OCI-LY7 (cell line): ENCODE measurements around the gene MEST. TPM values are rescaled to one million over a fixed set of nuclear protein-coding genes. Genes with fewer than 3 reads are reported as not detected.

Experiments
- BruUV-seq: library from RNA; stranded (reverse); fragments of 400-500 nt; replicated peaks from 2 replicates; lab custom pipeline; 2021; lab: Mats Ljungman, UMichigan
- CTCF ChIA-PET: fragments of 300-600 bp; sonication (Branson Sonifier 250); formaldehyde crosslinking; loops from one replicate; lab custom pipeline; 2022; ENCODE audit warnings: antibody characterized with exemption; ENCODE audit not compliant: unreplicated experiment; lab: Charles Lee
- POLR2A ChIA-PET: fragments of 300-600 bp; sonication (Branson Sonifier 250); formaldehyde crosslinking; loops from one replicate; lab custom pipeline; 2022; ENCODE audit warnings: antibody characterized with exemption; lab: Charles Lee
- DNase-seq: peaks from one replicate; pipeline ENCODE4 v3.0.0-alpha.2; 2015; ENCODE audit warnings: low spot score
- H2AFZ ChIP-seq: fragments of 200-600 bp; sonication (generic), shearing (Covaris generic); 2 replicates; pipeline ENCODE4 v1.6.1; 2014; ENCODE audit warnings: mild to moderate bottlenecking, antibody characterized with exemption, low read length, moderate library complexity
- H3K27ac ChIP-seq: fragments of 200-600 bp; sonication (generic); 2 replicates; pipeline ENCODE4 v1.5.1; 2014; ENCODE audit warnings: mixed run types, low read depth, mild to moderate bottlenecking, moderate library complexity, low read length, inconsistent platforms; ENCODE audit not compliant: poor library complexity, severe bottlenecking
- H3K36me3 ChIP-seq: fragments of 200-600 bp; sonication (generic); 2 replicates; pipeline ENCODE4 v1.6.1; 2014; ENCODE audit warnings: mild to moderate bottlenecking, antibody characterized with exemption, low read length, moderate library complexity, mixed read lengths; ENCODE audit not compliant: insufficient read depth
- H3K4me1 ChIP-seq: fragments of 200-600 bp; sonication (generic); 2 replicates; pipeline ENCODE4 v1.5.1; 2014; ENCODE audit warnings: mild to moderate bottlenecking, low read length; ENCODE audit not compliant: insufficient read depth, poor library complexity, severe bottlenecking
- H3K4me2 ChIP-seq: fragments of 200-600 bp; sonication (generic); 2 replicates; pipeline ENCODE4 v1.6.1; 2014; ENCODE audit warnings: mild to moderate bottlenecking, low read length
- H3K4me3 ChIP-seq: fragments of 200-600 bp; sonication (generic); 2 replicates; pipeline ENCODE4 v1.5.1; 2014; ENCODE audit warnings: mild to moderate bottlenecking, low read depth, low read length; ENCODE audit not compliant: poor library complexity, severe bottlenecking
- H3K79me2 ChIP-seq: fragments of 200-600 bp; sonication (generic); 2 replicates; pipeline ENCODE4 v1.6.1; 2016; ENCODE audit warnings: low read depth, mild to moderate bottlenecking, low read length, moderate library complexity, mixed read lengths; ENCODE audit not compliant: insufficient read depth
- H3K9me2 ChIP-seq: fragments of 200-600 bp; sonication (generic); 2 replicates; pipeline ENCODE4 v1.6.1; 2016; ENCODE audit warnings: mild to moderate bottlenecking, low read length, mixed read lengths; ENCODE audit not compliant: insufficient read depth
- H3K9me3 ChIP-seq: fragments of 200-600 bp; sonication (generic); 2 replicates; pipeline ENCODE4 v1.6.1; 2014; ENCODE audit warnings: mild to moderate bottlenecking, mixed run types, low read length, mixed read lengths
- H4K20me1 ChIP-seq: fragments of 200-600 bp; sonication (generic); 2 replicates; pipeline ENCODE4 v1.6.1; 2014; ENCODE audit warnings: mild to moderate bottlenecking, antibody characterized with exemption, low read length, moderate library complexity, mixed read lengths; ENCODE audit not compliant: insufficient read depth
- CTCF ChIP-seq: fragments of 200-600 bp; sonication (generic); conservative IDR thresholded peaks from 2 replicates; pipeline ENCODE4 v1.5.1; 2014; ENCODE audit warnings: mild to moderate bottlenecking, antibody characterized with exemption, low read length, moderate library complexity, mixed read lengths
- EZH2phosphoT487 ChIP-seq: fragments of 200-600 bp; sonication (generic); IDR thresholded peaks from 2 replicates; pipeline ENCODE4 v1.6.1; 2018; ENCODE audit warnings: low read depth, borderline replicate concordance, mild to moderate bottlenecking, mixed run types, antibody characterized with exemption, low read length, moderate library complexity, mixed read lengths
- intact Hi-C: fragments of 100-400 bp; cut with micrococcal nuclease; formaldehyde crosslinking; loops from one replicate; pipeline ENCODE4 v1.10.0; 2022; ENCODE audit not compliant: unreplicated experiment
- total RNA-seq, 2 experiments: library from RNA; depleted of rRNA in 1 of 2; stranded (reverse); fragments of >200 nt in 1 of 2; shearing (Covaris generic) in 1 of 2; gene quantifications; 2 replicates each; pipeline ENCODE4 v1.2.3, GENCODE V29; 2014 to 2022

MEST gene
- total RNA-seq, 2 experiments from 2014 or later = 1.5 to 5.2 TPM

GRCh38 chr7:130452951-130453350 is 38.9 kb upstream of the MEST start:
- Histone ChIP-seq H3K79me2 (no peaks in the 10 kb centered on the region), H3K4me2 (no peak overlapping the region), H3K9me2 (no peaks in the 10 kb centered on the region), H4K20me1 (no peaks in the 10 kb centered on the region), H2AFZ (no peak overlapping the region), H3K4me1 (no peaks in the 10 kb centered on the region), H3K9me3 (peaks cover 7% of the 10 kb centered on the region; the same call in 1 of the 2 replicates), H3K27ac (no peak overlapping the region), H3K4me3 (no peak overlapping the region), H3K36me3 (no peaks in the 10 kb centered on the region)
- no TSS peak for BruUV-seq
- intact Hi-C loops = no loop called here
- POLR2A ChIA-PET = interaction anchor here (1.3 kb wide), 1 partner anchor 12 kb away, joined by 3 read pairs; the partner anchor contains the start of gene CEP41
- CTCF ChIA-PET = no interaction called here
- no peak for TF ChIP-seq CTCF
- TF ChIP-seq EZH2phosphoT487 = no peak
- no peak for DNase-seq

DNA sequence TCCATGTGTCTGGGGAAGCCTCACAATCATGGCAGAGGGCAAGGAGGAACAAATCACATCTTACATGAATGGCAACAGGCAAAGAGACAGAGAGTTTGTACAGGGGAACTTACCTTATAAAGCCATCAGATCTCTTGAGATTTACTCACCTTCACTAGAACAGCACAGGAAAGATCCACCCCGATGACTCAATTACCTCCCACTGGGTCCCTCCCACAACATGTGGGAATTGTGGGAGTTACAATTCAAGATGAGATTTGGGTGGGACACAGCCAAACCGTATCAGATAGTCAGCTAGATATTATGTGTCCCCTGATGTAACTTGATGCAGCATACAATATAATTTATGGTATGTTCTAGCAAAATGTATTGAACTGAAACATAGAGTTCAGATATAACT is 36.9 kb upstream of the MEST start:
- TF ChIP-seq EZH2phosphoT487 = no peak
- no peak for TF ChIP-seq CTCF
- no peak overlapping the region for H3K27ac ChIP-seq
- no peaks in the 10 kb centered on the region for H3K4me1 ChIP-seq
- no peak overlapping the region for H3K4me2 ChIP-seq
- intact Hi-C loops = no loop called here
- CTCF ChIA-PET = no interaction called here
- H4K20me1 ChIP-seq = no peaks in the 10 kb centered on the region
- no peaks in the 10 kb centered on the region for H3K79me2 ChIP-seq
- H3K9me2 ChIP-seq = no peaks in the 10 kb centered on the region
- DNase-seq = no peak
- no peaks in the 10 kb centered on the region for H3K36me3 ChIP-seq
- POLR2A ChIA-PET = interaction anchor here (0.5 kb wide), 1 partner anchor 1729 kb away, joined by 3 read pairs; no protein-coding TSS in a partner anchor
- H3K4me3 ChIP-seq = no peak overlapping the region
- no TSS peak for BruUV-seq
- no peaks in the 10 kb centered on the region for H3K9me3 ChIP-seq
- H2AFZ ChIP-seq = no peak overlapping the region

DNA sequence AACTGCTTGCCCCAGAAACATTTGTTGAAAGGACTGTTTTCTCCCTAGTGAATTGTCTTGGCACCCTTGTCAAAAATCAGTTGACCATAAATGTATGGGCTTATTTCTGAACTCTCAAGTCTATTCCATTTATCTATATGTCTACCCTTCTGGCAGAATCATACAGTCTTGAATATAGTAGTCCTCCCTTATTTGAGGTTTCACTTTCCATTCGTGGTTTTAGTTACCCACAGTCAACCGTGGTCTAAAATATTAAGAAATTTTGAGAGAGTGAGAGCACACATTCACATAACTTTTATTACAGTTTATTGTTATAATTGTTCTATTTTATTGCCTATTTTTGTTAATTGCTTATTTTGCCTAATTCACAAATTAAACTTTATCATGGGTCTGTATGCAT is 33.6 kb upstream of the MEST start:
- H3K4me2 ChIP-seq = no peak overlapping the region
- ChIA-PET CTCF (no interaction called here), POLR2A (interaction anchor here (1.5 kb wide), 1 partner anchor 30 kb away, joined by 4 read pairs; no protein-coding TSS in a partner anchor)
- no peaks in the 10 kb centered on the region for H3K79me2 ChIP-seq
- H2AFZ ChIP-seq = no peak overlapping the region
- intact Hi-C loops = no loop called here
- DNase-seq = no peak
- no peaks in the 10 kb centered on the region for H3K9me2 ChIP-seq
- H4K20me1 ChIP-seq = no peaks in the 10 kb centered on the region
- H3K27ac ChIP-seq = no peak overlapping the region
- H3K9me3 ChIP-seq = no peaks in the 10 kb centered on the region
- no peaks in the 10 kb centered on the region for H3K36me3 ChIP-seq
- TF ChIP-seq EZH2phosphoT487 (no peak), CTCF (no peak)
- no peak overlapping the region for H3K4me3 ChIP-seq
- no peaks in the 10 kb centered on the region for H3K4me1 ChIP-seq
- BruUV-seq = no TSS peak
